ENCODE measurements around the gene COQ7.

Gene COQ7

GRCh38 chr16:19033761-19034160 lies 33.7 kb upstream of the COQ7 start:
- no peak overlapping the region for H3K27ac ChIP-seq
- TF ChIP-seq CTCF (conservative IDR thresholded peaks at IDR 0.05; ENCODE audit: low read depth), result no peak
- DNase-seq (ENCODE audit: low spot score), result no peak
- ChIA-PET CTCF (no interaction called here), POLR2A (ENCODE audit: low non-redundant PET) (no interaction called here)

DNA sequence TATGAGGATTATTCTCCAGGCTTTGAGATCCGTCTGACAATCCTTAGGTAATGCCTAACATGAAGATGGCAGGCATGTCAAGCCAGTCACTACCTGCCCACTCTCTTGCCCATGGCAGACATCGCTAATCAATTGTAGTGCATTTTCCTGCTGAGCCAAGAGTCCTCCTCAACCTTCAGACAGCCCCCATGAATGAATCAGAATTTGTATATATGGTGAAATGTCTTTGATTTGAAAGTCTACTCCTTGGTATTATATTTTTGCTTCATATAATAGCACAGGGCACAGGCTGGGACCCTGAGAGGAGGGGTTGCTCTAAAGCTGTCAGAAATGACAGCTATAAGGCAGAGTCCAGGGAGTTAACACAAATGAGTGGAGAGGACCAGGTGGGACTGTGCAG lies 27.0 kb upstream of the COQ7 start:
- POLR2A ChIA-PET (ENCODE audit: low non-redundant PET), result interaction anchor here (0.7 kb wide), 2 partner anchors 9 to 72 kb away, joined by 3 to 6 read pairs; no protein-coding TSS in a partner anchor
- DNase-seq (ENCODE audit: low spot score), result no peak
- CTCF ChIA-PET, result no interaction called here
- H3K27ac ChIP-seq, result no peak overlapping the region
- TF ChIP-seq CTCF (conservative IDR thresholded peaks at IDR 0.05; ENCODE audit: low read depth), result no peak

GRCh38 chr16:19044769-19045168 lies 22.6 kb upstream of the COQ7 start:
- no peak overlapping the region for H3K27ac ChIP-seq
- CTCF ChIA-PET, result no interaction called here
- TF ChIP-seq CTCF (conservative IDR thresholded peaks at IDR 0.05; ENCODE audit: low read depth), result no peak
- POLR2A ChIA-PET (ENCODE audit: low non-redundant PET), result interaction anchor here (0.8 kb wide), 1 partner anchor 23 kb away, joined by 3 read pairs; the partner anchor contains the start of gene COQ7
- no peak for DNase-seq (ENCODE audit: low spot score)

DNA sequence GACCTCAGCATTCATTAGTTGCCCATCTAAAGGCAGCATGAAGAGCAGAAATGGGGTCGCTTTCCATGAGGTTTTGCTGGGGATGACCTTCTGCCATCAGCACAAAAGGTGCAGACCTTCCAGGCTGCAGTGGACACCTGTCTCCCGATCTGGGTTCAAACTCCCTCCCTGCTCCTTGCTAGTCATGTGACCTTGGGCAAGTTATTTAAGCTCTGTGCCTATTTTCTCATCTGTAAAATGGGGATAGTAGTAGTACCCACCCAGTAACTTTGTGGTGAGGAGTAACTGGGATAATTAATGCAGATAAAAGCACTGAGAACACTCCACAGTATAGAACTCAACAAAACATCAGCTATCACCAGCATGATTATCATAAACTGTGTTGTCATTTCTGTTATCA lies 21.4 kb upstream of the COQ7 start:
- ChIA-PET POLR2A (ENCODE audit: low non-redundant PET) (no interaction called here), CTCF (no interaction called here)
- no peak for TF ChIP-seq CTCF (conservative IDR thresholded peaks at IDR 0.05; ENCODE audit: low read depth)

DNA sequence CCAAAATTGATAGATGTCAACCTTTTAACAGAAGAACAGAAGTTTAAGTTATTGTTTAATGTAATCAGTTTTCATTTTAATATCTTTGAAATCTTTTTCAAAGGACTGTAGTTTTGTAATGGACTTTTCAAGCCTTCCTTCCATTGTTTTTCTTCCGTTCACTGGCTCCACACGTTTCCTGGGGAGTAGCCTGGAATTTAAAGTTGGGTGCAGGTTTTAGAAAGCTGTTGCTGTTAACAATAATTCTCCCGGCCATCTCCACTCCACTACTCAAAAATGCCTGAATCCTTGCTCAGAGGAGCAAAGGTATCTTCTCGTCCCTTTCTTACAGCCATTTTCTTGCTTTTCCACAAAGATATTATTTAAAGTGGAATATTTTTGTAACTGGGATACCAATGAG lies 4.7 kb upstream of the COQ7 start:
- DNase-seq (ENCODE audit: low spot score), result no peak
- ChIA-PET CTCF (no interaction called here), POLR2A (ENCODE audit: low non-redundant PET) (no interaction called here)
- no peak overlapping the region for H3K27ac ChIP-seq
- TF ChIP-seq CTCF (conservative IDR thresholded peaks at IDR 0.05; ENCODE audit: low read depth), result no peak

More for the DNA sequence above, 21.4 kb upstream of the COQ7 start:
- no peak for DNase-seq (ENCODE audit: low spot score)
- H3K27ac ChIP-seq, result no peak overlapping the region

DNA sequence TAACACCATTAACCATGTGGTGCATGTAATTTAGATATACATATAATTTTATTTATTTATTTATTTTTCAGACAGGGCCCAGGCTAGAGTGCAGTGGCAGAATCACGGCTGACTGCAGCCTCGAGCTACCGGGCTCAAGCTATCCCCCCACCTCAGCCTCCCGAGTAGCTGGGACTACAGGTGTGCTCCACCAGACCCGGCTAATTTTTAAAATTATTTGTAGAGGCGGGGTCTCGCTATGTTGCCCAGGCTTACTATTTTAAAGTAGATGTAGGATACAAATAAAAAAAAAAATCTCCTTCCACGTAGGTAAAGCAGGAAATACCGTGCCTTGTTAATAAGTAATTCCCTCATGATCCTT lies 446 bp upstream of the COQ7 start:
- TF ChIP-seq CTCF (conservative IDR thresholded peaks at IDR 0.05; ENCODE audit: low read depth), result no peak
- ChIA-PET POLR2A (ENCODE audit: low non-redundant PET) (interaction anchor here (0.7 kb wide), 1 partner anchor 186 kb away, joined by 3 read pairs; no protein-coding TSS in a partner anchor), CTCF (interaction anchor here (0.7 kb wide), 1 partner anchor 58 kb away, joined by 5 read pairs; no protein-coding TSS in a partner anchor)
- no peak for DNase-seq (ENCODE audit: low spot score)
- H3K27ac ChIP-seq, result peak overlapping the region; percentile 98

Data from RWPE1 (cell line).